GM23248 (cell line): ENCODE data around the gene UAP1L1. TPM values are rescaled to one million over a fixed set of nuclear protein-coding genes. Genes with fewer than 3 reads are reported as not detected.

Experiments
- DNase-seq: peaks from one replicate; pipeline ENCODE4 v3.0.0-alpha.2; 2015
- H2AFZ ChIP-seq: fragments of 200-600 bp; sonication (generic); 2 replicates; pipeline ENCODE4 v1.6.1; 2016; ENCODE audit warnings: antibody characterized with exemption
- H3F3A ChIP-seq: fragments of 200-600 bp; sonication (generic); 2 replicates; pipeline ENCODE4 v1.6.1; 2016; ENCODE audit warnings: mild to moderate bottlenecking, antibody characterized with exemption, mixed run types; ENCODE audit not compliant: insufficient read depth
- H3K27ac ChIP-seq: fragments of 200-600 bp; sonication (generic); 2 replicates; pipeline ENCODE4 v1.5.1; 2016; ENCODE audit warnings: mild to moderate bottlenecking
- H3K27me3 ChIP-seq: fragments of 200-600 bp; sonication (generic); replicated peaks from 2 replicates; pipeline ENCODE4 v1.6.1; 2016; ENCODE audit warnings: mild to moderate bottlenecking; ENCODE audit not compliant: insufficient read depth
- H3K36me3 ChIP-seq: fragments of 200-600 bp; sonication (generic); 2 replicates; pipeline ENCODE4 v1.6.1; 2016; ENCODE audit warnings: low read depth, mild to moderate bottlenecking
- H3K4me1 ChIP-seq: fragments of 200-600 bp; sonication (generic); 2 replicates; pipeline ENCODE4 v1.6.1; 2016; ENCODE audit warnings: mild to moderate bottlenecking; ENCODE audit not compliant: insufficient read depth
- H3K4me2 ChIP-seq: fragments of 200-600 bp; sonication (generic); one replicate; pipeline ENCODE4 v1.6.1; 2016; ENCODE audit warnings: mild to moderate bottlenecking; ENCODE audit not compliant: unreplicated experiment
- H3K4me3 ChIP-seq: fragments of 200-600 bp; sonication (generic); 2 replicates; pipeline ENCODE4 v1.5.1; 2016; ENCODE audit warnings: mild to moderate bottlenecking
- H3K79me2 ChIP-seq: fragments of 200-600 bp; sonication (generic); 2 replicates; pipeline ENCODE4 v1.6.1; 2016; ENCODE audit warnings: mild to moderate bottlenecking; ENCODE audit not compliant: insufficient read depth
- H3K9ac ChIP-seq: fragments of 200-600 bp; sonication (generic); 2 replicates; pipeline ENCODE4 v1.6.1; 2016; ENCODE audit warnings: mild to moderate bottlenecking
- H3K9me2 ChIP-seq: fragments of 200-600 bp; sonication (generic); 2 replicates; pipeline ENCODE4 v1.6.1; 2016; ENCODE audit warnings: mixed run types, mild to moderate bottlenecking, moderate library complexity; ENCODE audit not compliant: insufficient read depth
- H3K9me3 ChIP-seq: fragments of 200-600 bp; sonication (generic); one replicate; pipeline ENCODE4 v1.6.1; 2017; ENCODE audit warnings: low read depth
- H4K20me1 ChIP-seq: fragments of 200-600 bp; sonication (generic); 2 replicates; pipeline ENCODE4 v1.6.0; 2016; ENCODE audit not compliant: insufficient read depth
- EZH2 ChIP-seq: fragments of 200-600 bp; sonication (generic); IDR thresholded peaks from 2 replicates; pipeline ENCODE4 v1.6.1; 2018; ENCODE audit warnings: antibody characterized with exemption, mild to moderate bottlenecking; ENCODE audit not compliant: insufficient read depth, poor library complexity, severe bottlenecking
- EZH2phosphoT487 ChIP-seq: fragments of 200-600 bp; sonication (generic); IDR thresholded peaks from 2 replicates; pipeline ENCODE4 v1.6.1; 2018; ENCODE audit warnings: antibody characterized with exemption, moderate library complexity, mild to moderate bottlenecking, low read depth; ENCODE audit not compliant: insufficient read depth
- WGBS, 2 experiments: methylation state at CpG; one replicate each; pipeline ENCODE4 v1.1.6; 2015 to 2017; ENCODE audit warnings: low lambda C conversion rate in 2 of 2, low coverage in 1 of 2; ENCODE audit errors: missing lambda C conversion rate in 2 of 2; 5-methylcytosine and 5-hydroxymethylcytosine counted together
- in situ Hi-C: fragments of 300-500 bp; cut with MboI; formaldehyde crosslinking; loops from 2 replicates; pipeline ENCODE4 v1.15.0; 2020
- polyA plus RNA-seq: library from polyadenylated mRNA; unstranded; fragments of >200 nt; fragmentation: Nextera tagmentation; extraction: Ambion mirVana; gene quantifications from 2 replicates; pipeline ENCODE4 v1.2.1, GENCODE V29; 2016
- total RNA-seq: library from RNA; depleted of rRNA; stranded (reverse); fragments of >200 nt; shearing (Covaris generic); gene quantifications from 2 replicates; pipeline ENCODE4 v1.2.3, GENCODE V29; 2014

The UAP1L1 gene
- total and polyA plus RNA-seq, 2 experiments from 2014 or later = 4.3 to 5.7 TPM

DNA sequence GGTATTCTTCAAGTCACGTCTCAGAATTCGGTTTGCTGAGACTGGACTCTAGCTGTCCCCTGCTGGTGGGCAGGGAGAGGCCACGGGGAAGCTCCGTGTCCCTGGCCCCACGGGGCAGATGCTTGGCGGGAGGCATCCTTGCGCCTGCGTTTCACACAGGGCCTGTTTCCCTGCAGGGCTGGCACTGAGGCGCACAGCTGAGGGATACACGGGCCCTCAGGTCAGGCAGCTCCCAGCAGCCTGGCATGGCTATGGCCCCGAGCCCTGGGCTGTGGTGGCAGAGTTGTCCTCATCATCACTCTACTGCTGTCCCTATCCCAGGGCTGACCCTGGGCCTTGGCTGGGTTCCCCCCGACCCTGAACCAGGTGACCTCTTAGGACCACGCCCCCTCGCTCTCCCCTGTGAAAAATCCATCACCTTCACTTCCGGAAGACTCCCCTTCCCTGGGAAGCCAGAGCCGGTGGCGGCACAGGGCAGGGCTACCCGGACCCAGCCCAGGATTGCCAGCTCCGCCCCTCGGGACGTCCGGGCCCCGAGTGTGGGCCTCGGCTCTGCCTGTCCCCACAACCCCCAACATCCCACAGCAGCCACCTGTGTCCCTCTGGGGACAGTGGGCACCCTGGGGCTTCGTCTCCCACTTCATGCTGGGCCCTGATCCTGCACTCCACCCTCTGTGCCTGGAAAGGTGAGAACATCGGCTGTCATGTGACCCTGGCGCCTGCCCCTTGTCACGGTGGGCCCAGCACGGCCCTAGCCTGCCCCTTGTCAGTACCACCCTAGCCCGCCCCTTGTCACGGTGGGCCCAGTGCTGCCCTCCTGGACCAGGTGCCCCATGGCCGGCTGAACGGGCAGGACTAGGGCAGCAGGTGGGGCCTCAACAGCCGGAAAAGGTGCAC is 32.2 kb downstream of the UAP1L1 start:
- H3K9me3 ChIP-seq = no peaks in the 10 kb centered on the region
- no peaks in the 10 kb centered on the region for H3K27me3 ChIP-seq
- no peak overlapping the region for H3K4me3 ChIP-seq
- H4K20me1 ChIP-seq = no peaks in the 10 kb centered on the region
- no peak overlapping the region for H3K27ac ChIP-seq
- H3K9ac ChIP-seq = no peak overlapping the region
- 83 to 85% methylated on average over 33 of the region's 34 CpGs for WGBS, 2 experiments
- no peak for DNase-seq
- no peak overlapping the region for H2AFZ ChIP-seq
- H3F3A ChIP-seq = no peaks in the 10 kb centered on the region
- H3K4me2 ChIP-seq = no peak overlapping the region
- H3K4me1 ChIP-seq = no peaks in the 10 kb centered on the region
- H3K36me3 ChIP-seq = no peaks in the 10 kb centered on the region
- in situ Hi-C loops = loop anchor here (25.0 kb wide), 1 partner anchor 303 kb away; the partner anchor contains the start of genes EXD3 and NOXA1
- no peaks in the 10 kb centered on the region for H3K9me2 ChIP-seq
- TF ChIP-seq EZH2phosphoT487 (no peak), EZH2 (no peak)
- H3K79me2 ChIP-seq = no peaks in the 10 kb centered on the region

DNA sequence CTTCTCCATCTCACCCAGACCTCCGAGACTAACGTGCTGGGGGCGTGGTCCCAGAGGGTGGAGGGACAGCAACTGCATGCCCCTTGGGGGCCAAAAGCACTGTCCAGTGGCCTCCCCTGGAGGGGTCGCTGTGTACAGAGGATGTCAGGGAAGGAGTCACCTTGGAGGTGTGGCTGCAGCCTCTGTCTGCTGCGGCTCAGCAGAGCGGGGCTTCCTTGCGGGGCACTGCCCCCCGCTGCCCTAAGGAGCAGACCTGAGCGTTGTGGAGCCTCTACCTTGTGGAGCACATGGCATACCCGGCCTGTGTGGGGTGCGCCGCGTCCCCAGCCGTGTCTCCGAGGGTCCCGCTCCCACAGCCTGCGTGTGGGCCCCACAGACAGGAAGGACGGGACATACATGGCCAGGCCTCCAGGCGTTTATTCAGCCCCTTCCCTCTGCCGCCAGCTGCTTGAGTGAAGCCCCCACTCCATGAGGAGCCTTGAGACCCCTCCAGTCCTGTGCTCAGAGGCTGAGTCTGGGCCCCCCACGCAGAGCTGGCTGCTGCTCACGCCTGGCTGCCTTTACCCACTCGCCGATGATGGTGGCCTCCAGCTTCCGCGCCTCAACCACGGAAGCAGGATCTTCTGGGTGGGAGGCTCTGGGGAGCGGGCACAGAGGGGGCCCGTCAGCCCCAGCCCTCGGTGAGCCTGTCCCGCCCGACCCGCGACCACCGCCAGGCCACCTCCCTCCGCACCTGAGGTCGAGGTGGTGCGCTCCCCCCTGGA is 33.0 kb downstream of the UAP1L1 start:
- Histone ChIP-seq H3K27me3 (no peaks in the 10 kb centered on the region), H2AFZ (no peak overlapping the region), H3F3A (no peaks in the 10 kb centered on the region), H3K9me2 (no peaks in the 10 kb centered on the region), H3K36me3 (no peaks in the 10 kb centered on the region), H3K27ac (no peak overlapping the region), H3K4me3 (no peak overlapping the region), H3K9ac (no peak overlapping the region), H3K4me1 (no peaks in the 10 kb centered on the region), H3K4me2 (no peak overlapping the region), H4K20me1 (no peaks in the 10 kb centered on the region), H3K79me2 (no peaks in the 10 kb centered on the region), H3K9me3 (no peaks in the 10 kb centered on the region)
- WGBS, 2 experiments = 92 to 94% methylated on average over 27 to 35 of the region's 38 CpGs
- TF ChIP-seq EZH2 (no peak), EZH2phosphoT487 (no peak)
- in situ Hi-C loops = loop anchor here (25.0 kb wide), 1 partner anchor 302 kb away; the partner anchor contains the start of genes EXD3 and NOXA1
- no peak for DNase-seq

DNA sequence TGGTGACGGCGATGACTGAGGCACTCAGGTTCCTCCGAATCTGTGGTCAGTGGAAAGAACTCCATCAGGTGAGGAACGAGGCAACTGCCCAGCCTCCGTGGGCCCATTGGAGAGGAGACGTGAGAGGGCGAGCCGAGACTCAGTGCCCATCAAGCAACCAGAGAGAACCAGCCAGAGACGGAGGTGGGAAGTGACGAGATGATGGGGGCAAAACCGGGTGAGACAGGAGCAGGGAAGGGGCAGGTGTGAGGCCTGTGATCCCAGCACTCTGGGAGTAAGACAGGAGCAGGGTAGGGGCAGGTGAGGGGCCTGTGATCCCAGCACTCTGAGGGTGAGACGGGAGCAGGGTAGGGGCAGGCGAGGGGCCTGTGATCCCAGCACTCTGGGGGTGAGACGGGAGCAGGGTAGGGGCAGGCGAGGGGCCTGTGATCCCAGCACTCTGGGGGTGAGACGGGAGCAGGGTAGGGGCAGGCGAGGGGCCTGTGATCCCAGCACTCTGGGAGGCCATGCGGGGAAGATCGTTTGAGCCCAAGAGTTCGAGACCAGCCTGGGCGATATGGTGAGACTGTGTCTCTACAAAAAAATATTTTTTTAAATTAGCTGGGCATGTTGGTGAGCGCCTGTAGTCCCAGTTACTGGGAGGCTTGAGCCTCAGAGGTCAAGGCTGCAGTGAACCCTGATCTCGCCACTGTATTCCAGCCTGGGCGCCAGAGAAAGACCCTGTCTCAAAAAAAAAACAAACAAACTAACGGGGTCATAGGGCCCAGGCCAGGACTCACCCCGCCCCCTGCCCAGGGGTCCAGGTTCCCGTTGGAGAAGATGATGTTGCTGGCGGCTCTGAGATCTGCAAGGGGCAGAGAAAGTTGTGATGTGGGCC is 33.8 kb downstream of the UAP1L1 start:
- no peaks in the 10 kb centered on the region for H3K27me3 ChIP-seq
- no peak overlapping the region for H3K4me3 ChIP-seq
- DNase-seq = no peak
- H3K9me3 ChIP-seq = no peaks in the 10 kb centered on the region
- no peaks in the 10 kb centered on the region for H3K9me2 ChIP-seq
- no peak overlapping the region for H3K27ac ChIP-seq
- no peaks in the 10 kb centered on the region for H3F3A ChIP-seq
- no peaks in the 10 kb centered on the region for H3K79me2 ChIP-seq
- H4K20me1 ChIP-seq = no peaks in the 10 kb centered on the region
- no peaks in the 10 kb centered on the region for H3K36me3 ChIP-seq
- no peaks in the 10 kb centered on the region for H3K4me1 ChIP-seq
- TF ChIP-seq EZH2 (no peak), EZH2phosphoT487 (no peak)
- H3K4me2 ChIP-seq = no peak overlapping the region
- in situ Hi-C loops = loop anchor here (25.0 kb wide), 1 partner anchor 301 kb away; the partner anchor contains the start of genes EXD3 and NOXA1
- H2AFZ ChIP-seq = no peak overlapping the region
- no peak overlapping the region for H3K9ac ChIP-seq
- 88 to 89% methylated on average over 17 to 28 of the region's 28 CpGs for WGBS, 2 experiments
